Sigmoid colon (tissue), 7 donors: ENCODE measurements around the gene PDIA4. TPM values are rescaled to one million over a fixed set of nuclear protein-coding genes. Genes with fewer than 3 reads are reported as not detected.
A peak's percentile ranks its signal among the peaks of the same experiment; 100 is the strongest.

Experiments used
- DNase-seq: peaks from one replicate; pipeline ENCODE4 v3.0.0-alpha.2; 2019
- H3K27ac ChIP-seq, 4 donors: fragments of 200-600 bp; sonication (generic); one replicate each; pipeline ENCODE4 v1.5.1; 2016 to 2019; ENCODE audit warnings: mild to moderate bottlenecking in 1 of 4
- H3K27me3 ChIP-seq, 3 donors: fragments of 200-600 bp; sonication (generic); one replicate each; pipeline ENCODE4 v1.5.1; 2019; ENCODE audit warnings: mild to moderate bottlenecking in 1 of 3
- H3K36me3 ChIP-seq, 4 donors: fragments of 200-600 bp; sonication (generic); one replicate each; pipeline ENCODE4 v1.5.1; 2016 to 2019
- H3K4me1 ChIP-seq, 4 donors: fragments of 200-600 bp; sonication (generic); one replicate each; pipeline ENCODE4 v1.5.1; 2017 to 2019
- H3K4me3 ChIP-seq, 4 donors: fragments of 200-600 bp; sonication (generic); one replicate each; pipeline ENCODE4 v1.5.1; 2017 to 2019; ENCODE audit warnings: mild to moderate bottlenecking in 2 of 4, moderate library complexity in 1 of 4
- H3K9me3 ChIP-seq, 4 donors: fragments of 200-600 bp in 3 of 4; sonication (generic) in 3 of 4; one replicate each; pipeline versions ENCODE4 v1.5.1 to v1.6.1; 2013 to 2019
- EP300 ChIP-seq, 4 donors: sonication (generic); formaldehyde crosslinking; IDR thresholded peaks; one replicate each; pipeline ENCODE4 v1.6.1; 2017; ENCODE audit warnings: antibody characterized with exemption in 4 of 4
- POLR2A ChIP-seq, 2 donors: fragments of 450-650 bp; IDR thresholded peaks; one replicate each; pipeline ENCODE4 v1.6.1; 2016; ENCODE audit warnings: antibody characterized with exemption in 2 of 2, mild to moderate bottlenecking in 2 of 2, moderate library complexity in 2 of 2
- POLR2AphosphoS5 ChIP-seq, 4 donors: sonication (generic); formaldehyde crosslinking; IDR thresholded peaks; one replicate each; pipeline ENCODE4 v1.6.1; 2017; ENCODE audit warnings: antibody characterized with exemption in 4 of 4
- WGBS, 2 donors: extraction: QIAGEN DNeasy Blood & Tissue Kit; methylation state at CpG; one replicate each; pipeline ENCODE4 v1.1.7; 2013; 5-methylcytosine and 5-hydroxymethylcytosine counted together
- intact Hi-C: fragments of 100-400 bp; cut with DNase I; formaldehyde crosslinking; loops from one replicate; pipeline ENCODE4 v1.15.1; 2023
- polyA plus RNA-seq, 3 donors: library from polyadenylated mRNA; stranded (reverse); fragments of 200-250 nt; gene quantifications; one replicate each; pipeline ENCODE4 v1.2.3, GENCODE V29; 2013
- total RNA-seq, 4 donors: library from RNA; depleted of rRNA; stranded (reverse); fragments of >200 nt; gene quantifications; one replicate each; pipeline ENCODE4 v1.1.0, GENCODE V29; 2016
- TF ChIP-seq, protein P1 (sequence below), 4 experiments: fragments of 450-650 bp in 3 of 4; fragments of 200-600 bp in 1 of 4; IDR thresholded peaks; one replicate each; pipeline ENCODE4 v1.5.1; 2016 to 2019; ENCODE audit warnings: antibody characterized with exemption in 4 of 4, mild to moderate bottlenecking in 3 of 4, moderate library complexity in 2 of 4
- donor health status: healthy with polysubstance abuse.
- donor health status: Bipolar disorder and iron deficiency.
- donor health status: healthy.

The PDIA4 gene
- total and polyA plus RNA-seq, 7 donors = 11.4 to 183 (median 40.9) TPM

DNA sequence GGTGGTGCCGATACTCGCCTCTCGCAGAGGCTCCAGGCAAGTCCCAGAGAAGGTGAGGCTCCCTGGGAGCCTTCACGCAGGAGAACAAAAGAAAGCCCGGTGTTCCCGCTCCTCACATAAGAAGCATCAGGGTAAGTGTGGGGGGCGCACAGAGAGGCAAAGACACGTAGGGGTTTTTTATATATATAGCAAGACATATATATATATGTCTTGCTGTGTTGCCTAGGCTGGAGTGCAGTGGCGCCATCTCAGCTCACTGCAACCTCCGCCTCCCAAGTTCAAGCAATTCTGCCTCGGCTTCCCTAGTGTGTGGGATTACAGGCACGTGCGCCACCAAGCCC, 61.3 kb downstream of the PDIA4 start:
- Histone ChIP-seq H3K27me3 (no peaks in the 10 kb centered on the region), H3K27ac (peak overlapping the region; percentile 28 to 57 (median 50)), H3K36me3 (no peaks in the 10 kb centered on the region), H3K9me3 (no peaks in the 10 kb centered on the region), H3K4me3 (peak overlapping the region in 3 of 4 donors; percentile 33 to 43 (median 39)), H3K4me1 (peaks cover 0 to 18% (median 14%) of the 10 kb centered on the region in 4 donors)
- DNase-seq = no peak
- intact Hi-C loops = loop anchor here (1.0 kb wide), 1 partner anchor 392 kb away; no protein-coding TSS in a partner anchor
- WGBS, 2 donors = 20 to 34% methylated on average over 13 of the region's 13 CpGs
- TF ChIP-seq POLR2A (IDR thresholded peaks at IDR 0.05) (no peak), EP300 (IDR thresholded peaks at IDR 0.05) (no peak)
- TF ChIP-seq, protein P1, sequence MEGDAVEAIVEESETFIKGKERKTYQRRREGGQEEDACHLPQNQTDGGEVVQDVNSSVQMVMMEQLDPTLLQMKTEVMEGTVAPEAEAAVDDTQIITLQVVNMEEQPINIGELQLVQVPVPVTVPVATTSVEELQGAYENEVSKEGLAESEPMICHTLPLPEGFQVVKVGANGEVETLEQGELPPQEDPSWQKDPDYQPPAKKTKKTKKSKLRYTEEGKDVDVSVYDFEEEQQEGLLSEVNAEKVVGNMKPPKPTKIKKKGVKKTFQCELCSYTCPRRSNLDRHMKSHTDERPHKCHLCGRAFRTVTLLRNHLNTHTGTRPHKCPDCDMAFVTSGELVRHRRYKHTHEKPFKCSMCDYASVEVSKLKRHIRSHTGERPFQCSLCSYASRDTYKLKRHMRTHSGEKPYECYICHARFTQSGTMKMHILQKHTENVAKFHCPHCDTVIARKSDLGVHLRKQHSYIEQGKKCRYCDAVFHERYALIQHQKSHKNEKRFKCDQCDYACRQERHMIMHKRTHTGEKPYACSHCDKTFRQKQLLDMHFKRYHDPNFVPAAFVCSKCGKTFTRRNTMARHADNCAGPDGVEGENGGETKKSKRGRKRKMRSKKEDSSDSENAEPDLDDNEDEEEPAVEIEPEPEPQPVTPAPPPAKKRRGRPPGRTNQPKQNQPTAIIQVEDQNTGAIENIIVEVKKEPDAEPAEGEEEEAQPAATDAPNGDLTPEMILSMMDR (IDR thresholded peaks at IDR 0.05) = peak in 1 of 4 experiments; percentile 17

DNA sequence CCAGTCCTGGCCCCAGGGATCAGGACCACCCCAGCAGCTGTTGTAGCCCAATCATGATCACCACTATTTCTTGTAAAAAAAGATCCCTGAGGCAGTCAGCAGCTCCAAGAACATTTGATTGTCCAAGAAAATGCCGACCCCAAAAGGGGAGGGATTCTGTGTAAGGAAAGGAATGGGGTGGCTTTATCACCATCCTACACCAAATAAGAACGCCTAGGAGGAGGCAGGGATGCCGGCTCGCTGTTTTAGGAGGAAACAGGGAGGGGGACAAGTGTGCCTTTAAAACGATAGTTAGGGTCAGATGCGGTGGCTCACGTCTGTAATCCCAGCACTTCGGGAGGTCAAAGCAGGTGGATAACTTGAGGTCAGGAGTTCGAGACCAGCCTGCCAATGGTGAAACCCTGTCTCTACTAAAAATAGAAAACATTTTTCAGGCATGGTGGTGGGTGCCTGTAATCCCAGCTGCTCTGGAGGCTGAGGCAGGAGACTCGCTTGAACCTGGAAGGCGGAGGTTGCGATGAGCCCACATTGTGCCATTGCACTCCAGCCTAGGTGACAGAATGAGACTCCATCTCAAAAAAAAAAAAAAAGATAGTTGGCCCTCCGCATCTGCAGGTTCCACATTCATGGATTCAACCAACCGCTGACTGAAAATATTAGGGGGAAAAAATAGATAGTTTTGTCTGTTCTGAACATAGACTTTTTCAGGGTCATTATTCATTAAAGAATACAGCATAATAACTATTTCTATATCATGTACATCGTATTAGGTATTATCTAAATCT, 63.6 kb downstream of the PDIA4 start:
- Histone ChIP-seq H3K9me3 (no peaks in the 10 kb centered on the region), H3K27me3 (no peaks in the 10 kb centered on the region), H3K4me1 (peaks cover 0 to 18% (median 14%) of the 10 kb centered on the region in 4 donors), H3K36me3 (no peaks in the 10 kb centered on the region), H3K4me3 (peak overlapping the region in 3 of 4 donors; percentile 47 to 60 (median 59)), H3K27ac (peak overlapping the region; percentile 60 to 75 (median 71))
- intact Hi-C loops = loop anchor here (5.0 kb wide), 2 partner anchors 82 to 267 kb away; partner anchors contain the start of genes CUL1 and EZH2
- WGBS, 2 donors = 38 to 54% methylated on average over 15 of the region's 15 CpGs
- no peak for DNase-seq
- TF ChIP-seq POLR2AphosphoS5 (IDR thresholded peaks at IDR 0.05) = no peak
- no peak for TF ChIP-seq EP300 (IDR thresholded peaks at IDR 0.05)
- TF ChIP-seq POLR2A (IDR thresholded peaks at IDR 0.05) = no peak
- TF ChIP-seq, protein P1 (IDR thresholded peaks at IDR 0.05) = no peak

DNA sequence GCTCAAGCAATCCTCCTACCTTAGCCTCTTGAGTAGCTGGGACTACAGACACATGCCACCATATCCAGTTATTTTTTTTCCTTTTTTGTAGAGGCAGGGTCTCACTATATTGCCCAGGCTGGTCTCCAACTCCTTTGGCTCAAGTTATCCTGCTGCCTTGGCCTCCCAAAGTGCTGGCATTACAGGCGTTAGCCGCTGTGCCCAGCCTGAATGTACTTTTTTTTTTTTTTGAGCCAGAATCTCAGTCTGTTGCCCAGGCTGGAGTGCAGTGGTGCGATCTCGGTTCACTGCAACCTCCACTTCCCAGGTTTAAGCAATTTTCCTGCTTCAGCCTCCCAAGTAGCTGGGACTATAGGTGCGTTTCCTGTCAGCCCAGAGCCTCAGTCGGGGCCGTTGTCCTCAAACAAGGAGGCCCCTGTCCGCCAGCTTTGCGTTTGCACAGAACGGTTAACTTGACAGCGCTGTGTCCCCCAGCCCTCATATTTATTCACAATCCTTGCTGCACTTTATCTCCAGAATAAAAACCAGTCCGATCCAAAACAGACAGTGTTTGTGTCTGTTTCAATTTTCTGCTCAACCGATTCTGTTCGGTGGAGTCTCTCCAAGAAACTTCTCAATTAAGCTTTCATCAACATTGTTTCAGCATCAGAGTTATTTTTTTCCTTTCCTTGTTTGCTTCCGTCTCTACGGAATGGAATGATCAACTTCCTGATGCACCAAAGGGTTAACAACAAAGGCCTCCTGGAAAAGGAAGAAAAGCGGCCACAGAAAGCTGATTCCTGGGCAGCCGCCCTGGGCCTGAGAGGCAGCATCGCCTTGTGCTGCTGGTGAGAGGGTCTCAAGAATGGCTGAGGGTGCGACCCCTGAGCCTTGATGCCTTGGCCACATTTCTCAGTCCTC, 64.5 kb downstream of the PDIA4 start:
- Histone ChIP-seq H3K4me3 (peak overlapping the region; percentile 39 to 60 (median 53)), H3K4me1 (peaks cover 0 to 18% (median 14%) of the 10 kb centered on the region in 4 donors), H3K27me3 (no peaks in the 10 kb centered on the region), H3K9me3 (no peaks in the 10 kb centered on the region), H3K27ac (peak overlapping the region; percentile 60 to 75 (median 71)), H3K36me3 (no peaks in the 10 kb centered on the region)
- DNase-seq = no peak
- intact Hi-C loops = loop anchor here (1.0 to 5.0 kb wide), 5 partner anchors 22 to 459 kb away; partner anchors contain the start of genes CUL1 and EZH2
- TF ChIP-seq POLR2AphosphoS5 (IDR thresholded peaks at IDR 0.05) (no peak), POLR2A (IDR thresholded peaks at IDR 0.05) (no peak), EP300 (IDR thresholded peaks at IDR 0.05) (no peak)
- TF ChIP-seq, protein P1 (IDR thresholded peaks at IDR 0.05) = no peak
- 10 to 27% methylated on average over 20 of the region's 20 CpGs for whole genome bisulfite sequencing, 2 donors

DNA sequence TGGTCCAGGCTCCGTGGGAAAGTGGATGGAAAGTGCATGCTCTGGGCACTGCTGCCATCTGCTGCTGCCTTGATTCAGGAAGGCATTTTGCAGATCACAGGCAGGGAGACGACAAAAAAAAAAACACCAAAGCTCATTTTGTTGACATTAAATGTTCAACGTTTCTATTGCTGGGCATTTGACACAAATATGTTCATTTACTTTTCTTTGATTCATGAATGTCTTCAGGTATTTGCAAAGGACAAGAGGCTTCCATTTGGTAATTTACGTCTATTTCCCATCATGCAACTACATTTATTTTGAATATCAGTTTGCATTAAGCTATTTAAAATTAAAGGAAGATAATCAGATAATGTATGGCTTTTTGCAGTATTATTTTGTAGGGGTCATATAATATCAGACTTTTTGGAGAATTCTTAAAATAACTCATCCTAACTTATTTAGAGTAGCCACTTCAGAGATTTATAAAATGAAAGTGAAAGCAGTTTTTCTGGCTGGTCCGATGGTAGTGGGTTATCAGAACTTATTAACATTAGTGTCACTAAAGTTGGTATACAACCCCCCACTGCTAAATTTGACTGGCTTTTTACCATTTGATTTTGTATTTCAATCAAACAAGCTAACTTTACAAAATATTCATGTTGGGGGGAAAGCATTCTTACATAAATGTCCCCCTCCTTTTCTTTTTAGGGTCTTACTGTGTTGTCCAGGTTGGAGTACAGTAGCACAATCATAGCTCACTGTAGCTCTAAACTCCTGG, 65.3 kb downstream of the PDIA4 start:
- Histone ChIP-seq H3K27me3 (no peaks in the 10 kb centered on the region), H3K4me1 (peaks cover 0 to 18% (median 14%) of the 10 kb centered on the region in 4 donors), H3K9me3 (no peaks in the 10 kb centered on the region), H3K27ac (peak overlapping the region; percentile 60 to 75 (median 71)), H3K4me3 (peak overlapping the region; percentile 39 to 60 (median 53)), H3K36me3 (no peaks in the 10 kb centered on the region)
- intact Hi-C loops = loop anchor here (1.0 to 5.0 kb wide), 5 partner anchors 21 to 458 kb away; partner anchors contain the start of genes CUL1 and EZH2
- WGBS, 2 donors = 0 to 1% methylated on average over 5 of the region's 5 CpGs
- DNase-seq = peak; percentile 82
- TF ChIP-seq EP300 (IDR thresholded peaks at IDR 0.05) (no peak), POLR2AphosphoS5 (IDR thresholded peaks at IDR 0.05) (peak in 1 of 4 donors; percentile 26)
- TF ChIP-seq, protein P1 (IDR thresholded peaks at IDR 0.05) = peak in 3 of 4 experiments; percentile 34 to 71 (median 48)
